ENCODE results near the gene SLX4IP.

DNA sequence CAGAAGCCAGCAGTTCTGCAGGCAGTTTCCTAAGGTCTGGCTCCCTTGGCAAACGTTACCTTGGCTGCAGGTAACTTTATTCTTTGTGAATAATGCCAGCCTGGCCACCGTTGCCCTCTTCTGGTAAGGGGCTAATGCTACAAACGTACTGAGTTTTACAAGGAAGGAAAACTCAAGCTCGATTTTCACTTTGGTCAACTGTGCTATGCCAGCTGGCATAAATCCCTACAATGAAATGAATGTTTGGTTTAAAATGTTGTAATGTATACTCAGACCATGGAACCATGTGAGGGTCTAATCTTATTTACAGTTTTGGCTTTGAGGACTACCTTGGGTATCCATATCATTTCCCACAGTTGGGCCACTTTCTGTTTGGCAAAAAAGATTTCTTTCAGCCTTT, 101.4 kb downstream of the SLX4IP start:
- TF ChIP-seq, protein P1, sequence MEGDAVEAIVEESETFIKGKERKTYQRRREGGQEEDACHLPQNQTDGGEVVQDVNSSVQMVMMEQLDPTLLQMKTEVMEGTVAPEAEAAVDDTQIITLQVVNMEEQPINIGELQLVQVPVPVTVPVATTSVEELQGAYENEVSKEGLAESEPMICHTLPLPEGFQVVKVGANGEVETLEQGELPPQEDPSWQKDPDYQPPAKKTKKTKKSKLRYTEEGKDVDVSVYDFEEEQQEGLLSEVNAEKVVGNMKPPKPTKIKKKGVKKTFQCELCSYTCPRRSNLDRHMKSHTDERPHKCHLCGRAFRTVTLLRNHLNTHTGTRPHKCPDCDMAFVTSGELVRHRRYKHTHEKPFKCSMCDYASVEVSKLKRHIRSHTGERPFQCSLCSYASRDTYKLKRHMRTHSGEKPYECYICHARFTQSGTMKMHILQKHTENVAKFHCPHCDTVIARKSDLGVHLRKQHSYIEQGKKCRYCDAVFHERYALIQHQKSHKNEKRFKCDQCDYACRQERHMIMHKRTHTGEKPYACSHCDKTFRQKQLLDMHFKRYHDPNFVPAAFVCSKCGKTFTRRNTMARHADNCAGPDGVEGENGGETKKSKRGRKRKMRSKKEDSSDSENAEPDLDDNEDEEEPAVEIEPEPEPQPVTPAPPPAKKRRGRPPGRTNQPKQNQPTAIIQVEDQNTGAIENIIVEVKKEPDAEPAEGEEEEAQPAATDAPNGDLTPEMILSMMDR (IDR thresholded peaks at IDR 0.05): peak in 5 of 6 experiments; percentile 29 to 63 (median 48)
- no peak for TF ChIP-seq POLR2A (IDR thresholded peaks at IDR 0.05)

All from esophagus squamous epithelium (tissue), 4 donors.